GM12892 (cell line): ENCODE measurements around the gene CLCNKA.
"Not testable (repeated sequence)": the region's sequence is repeated elsewhere in the genome, so short reads cannot be mapped to it uniquely, and the experiment has no call there.

Source experiments
- DNase-seq: peaks from one replicate; pipeline ENCODE4 v3.0.0; 2011; ENCODE audit not compliant: insufficient read length
- FAIRE-seq: peaks from 2 replicates; lab custom pipeline; 2011; peaks lifted over from hg19 to GRCh38; lab: Jason Lieb, UNC
- POLR2A ChIP-seq: IDR thresholded peaks from 2 replicates; pipeline ENCODE4 v1.6.1; 2011; ENCODE audit warnings: low read depth, low read length, control low read depth
- POLR2AphosphoS5 ChIP-seq: IDR thresholded peaks from 2 replicates; pipeline ENCODE4 v1.6.1; 2011; ENCODE audit warnings: low read depth, low read length, control low read depth
- TAF1 ChIP-seq: IDR thresholded peaks from 2 replicates; pipeline ENCODE4 v1.6.1; 2011; ENCODE audit warnings: low read depth, mild to moderate bottlenecking, control low read depth, low read length, borderline replicate concordance

Gene CLCNKA

GRCh38 chr1:16015491-16015890 lies 6.3 kb upstream of the CLCNKA start:
- no peak for DNase-seq
- FAIRE-seq, result no peak
- TF ChIP-seq POLR2A (no peak), POLR2AphosphoS5 (no peak), TAF1 (no peak)

- FAIRE-seq (no peak), DNase-seq (no peak)
- TF ChIP-seq POLR2AphosphoS5 (no peak), POLR2A (no peak), TAF1 (no peak)
Observed at GRCh38 chr1:16015960-16016901, 5.6 kb upstream of the CLCNKA start.

DNA sequence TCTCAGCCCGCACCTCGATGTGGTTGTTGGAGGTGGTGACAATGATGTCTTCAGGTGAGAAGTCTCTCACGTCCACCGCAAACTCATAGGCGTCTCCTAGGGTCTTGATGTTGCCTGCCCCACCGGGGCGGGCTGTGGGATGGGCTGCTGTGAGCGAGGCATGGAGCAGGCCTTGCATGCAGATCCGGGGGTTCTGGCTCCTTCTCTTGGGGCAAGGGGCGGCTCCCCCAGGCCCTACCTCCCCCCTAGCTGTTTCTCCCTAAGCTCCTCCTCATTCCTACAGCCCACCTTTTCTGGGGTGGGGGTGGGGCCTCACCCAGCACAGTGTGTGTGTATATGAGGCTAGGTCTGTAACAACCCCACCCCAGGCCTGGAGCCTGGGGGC lies 4.8 kb upstream of the CLCNKA start:
- no peak for DNase-seq
- no peak for FAIRE-seq

DNA sequence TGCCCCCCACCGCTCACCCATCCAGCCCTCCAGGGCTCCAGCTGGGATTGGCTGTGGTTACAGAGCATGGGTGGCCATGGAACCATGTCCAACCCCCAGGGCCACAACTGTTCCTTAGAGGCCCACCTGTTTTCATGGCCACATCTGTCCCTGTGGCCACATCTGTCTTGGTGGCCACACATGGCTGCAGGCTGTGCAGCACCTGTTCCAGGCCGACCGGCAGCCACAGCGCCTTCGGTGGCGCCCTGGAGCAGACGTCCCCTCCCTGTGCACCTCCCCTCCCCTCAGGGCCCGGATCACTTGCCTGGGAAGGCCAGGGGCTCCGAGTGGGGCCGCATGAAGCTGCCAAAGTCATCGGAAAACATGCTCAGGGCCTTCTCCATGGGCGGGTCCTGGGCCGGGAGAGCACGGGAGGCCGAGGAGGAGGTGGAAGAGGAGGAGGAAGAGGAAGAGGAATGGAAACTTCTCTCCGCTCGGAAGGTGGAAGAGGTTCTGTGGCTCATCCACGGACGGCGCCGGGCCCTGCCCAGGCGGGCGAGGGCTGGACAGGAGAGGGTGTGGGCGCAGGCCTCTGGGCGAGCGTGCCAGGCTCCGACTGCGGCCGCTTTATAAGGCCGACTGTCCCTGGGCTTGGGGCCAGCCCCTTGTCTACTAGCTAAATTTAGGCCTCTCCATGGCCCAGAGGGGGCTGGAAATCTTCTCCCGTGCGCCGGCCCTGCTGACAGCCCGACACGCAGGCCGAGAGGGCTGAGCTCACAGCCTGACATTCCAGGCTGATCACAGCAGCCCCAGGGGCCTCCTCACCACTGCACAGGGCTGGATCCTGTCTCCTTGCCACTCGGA lies 4.2 kb upstream of the CLCNKA start, which contains the start of gene HSPB7:
HSPB7 (minus strand) TSS at position 583 of the 843 bp plus-strand sequence; CDS start at position 503, 80 bp downstream.
- TF ChIP-seq POLR2AphosphoS5 (no peak), POLR2A (no peak), TAF1 (no peak)
- DNase-seq (no peak), FAIRE-seq (no peak)

More for the DNA sequence above, 4.8 kb upstream of the CLCNKA start:
- no peak for TF ChIP-seq POLR2A
- TF ChIP-seq TAF1, result no peak
- no peak for TF ChIP-seq POLR2AphosphoS5

DNA sequence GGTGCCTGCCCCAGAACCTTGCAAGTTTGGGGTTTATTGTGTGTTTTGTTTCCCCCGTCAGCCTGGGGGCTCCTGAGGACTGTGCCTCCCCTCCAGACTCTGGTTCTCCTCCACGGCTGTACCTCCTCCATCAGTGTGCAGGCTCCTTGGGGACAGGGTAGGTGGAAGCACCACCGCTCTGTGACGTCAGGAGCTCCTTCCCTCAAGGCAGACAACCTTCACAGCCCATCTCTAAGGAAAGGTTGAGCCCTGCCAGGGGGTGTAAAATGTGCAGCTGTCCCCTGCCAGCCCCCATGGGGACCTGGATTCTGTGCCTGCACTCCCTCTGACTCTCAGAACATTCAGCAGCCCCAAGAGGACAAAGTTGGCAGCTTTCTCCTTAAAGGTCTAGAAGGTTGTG lies 3.5 kb upstream of the CLCNKA start:
- DNase-seq, result no peak
- FAIRE-seq, result peak; percentile 50
- no peak for TF ChIP-seq POLR2AphosphoS5
- TF ChIP-seq POLR2A, result no peak
- TF ChIP-seq TAF1, result no peak

GRCh38 chr1:16018749-16019643 lies 2.8 kb upstream of the CLCNKA start:
- no peak for DNase-seq
- TF ChIP-seq POLR2A (no peak), POLR2AphosphoS5 (no peak)
- FAIRE-seq, result no peak

DNA sequence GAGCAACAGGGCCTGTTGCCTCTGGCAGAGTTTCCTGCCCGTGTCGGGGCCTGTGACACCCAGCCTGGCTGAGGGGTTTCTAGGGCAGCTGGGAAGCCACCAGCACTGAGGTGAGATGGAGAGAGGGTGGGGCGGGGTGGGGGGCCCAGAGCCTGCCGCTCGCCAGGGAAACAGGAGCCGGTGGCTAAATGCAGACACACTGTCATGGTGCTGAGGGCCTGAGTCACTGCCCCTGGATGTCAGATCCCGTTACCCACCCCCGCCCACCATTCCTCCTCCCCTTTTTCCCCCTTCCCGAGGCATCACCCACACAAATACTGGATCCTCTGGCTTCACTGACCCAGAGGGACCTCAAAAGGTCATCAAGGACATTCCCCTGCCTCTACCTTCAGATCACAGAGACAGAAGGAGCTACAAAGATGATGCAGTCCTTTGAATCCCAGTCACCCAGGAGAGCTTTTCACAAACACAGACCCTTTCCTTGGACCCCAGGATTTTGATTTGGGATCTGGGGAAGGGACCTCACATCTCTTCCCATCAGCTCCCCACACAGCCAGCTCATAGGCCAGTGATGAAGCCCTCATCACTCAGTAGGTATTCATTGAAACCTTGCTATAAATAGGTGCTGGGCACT lies 2.1 kb upstream of the CLCNKA start:
- DNase-seq (no peak), FAIRE-seq (no peak)
- no peak for TF ChIP-seq TAF1
- TF ChIP-seq POLR2A, result no peak
- TF ChIP-seq POLR2AphosphoS5, result no peak

- TF ChIP-seq TAF1, result no peak
- no peak for TF ChIP-seq POLR2AphosphoS5
- no peak for FAIRE-seq
- DNase-seq, result no peak
Observed at GRCh38 chr1:16020325-16020724, 1.5 kb upstream of the CLCNKA start.

- not testable (repeated sequence) for DNase-seq, FAIRE-seq
Observed at GRCh38 chr1:16020878-16021277, 958 bp upstream of the CLCNKA start.

DNA sequence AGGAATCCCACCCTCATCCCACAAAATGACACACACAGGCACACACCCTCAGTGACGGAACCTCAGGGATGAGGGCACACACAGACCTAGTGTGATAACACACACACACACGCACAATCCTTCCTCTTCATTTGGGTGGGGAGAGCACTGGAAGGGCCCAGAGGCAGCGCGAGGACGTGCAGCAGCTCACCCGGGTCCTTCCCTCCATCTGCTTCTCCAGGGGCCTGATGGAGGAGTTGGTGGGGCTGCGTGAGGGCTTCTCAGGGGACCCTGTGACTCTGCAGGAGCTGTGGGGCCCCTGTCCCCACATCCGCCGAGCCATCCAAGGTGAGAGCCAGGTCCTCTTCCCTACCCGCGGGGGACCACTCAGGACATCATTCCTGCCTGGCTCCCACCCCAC lies 557 bp downstream of the CLCNKA start:
- TF ChIP-seq POLR2AphosphoS5, result no peak
- TF ChIP-seq POLR2A, result no peak
- no peak for TF ChIP-seq TAF1
- DNase-seq, result no peak
- no peak for FAIRE-seq

DNA sequence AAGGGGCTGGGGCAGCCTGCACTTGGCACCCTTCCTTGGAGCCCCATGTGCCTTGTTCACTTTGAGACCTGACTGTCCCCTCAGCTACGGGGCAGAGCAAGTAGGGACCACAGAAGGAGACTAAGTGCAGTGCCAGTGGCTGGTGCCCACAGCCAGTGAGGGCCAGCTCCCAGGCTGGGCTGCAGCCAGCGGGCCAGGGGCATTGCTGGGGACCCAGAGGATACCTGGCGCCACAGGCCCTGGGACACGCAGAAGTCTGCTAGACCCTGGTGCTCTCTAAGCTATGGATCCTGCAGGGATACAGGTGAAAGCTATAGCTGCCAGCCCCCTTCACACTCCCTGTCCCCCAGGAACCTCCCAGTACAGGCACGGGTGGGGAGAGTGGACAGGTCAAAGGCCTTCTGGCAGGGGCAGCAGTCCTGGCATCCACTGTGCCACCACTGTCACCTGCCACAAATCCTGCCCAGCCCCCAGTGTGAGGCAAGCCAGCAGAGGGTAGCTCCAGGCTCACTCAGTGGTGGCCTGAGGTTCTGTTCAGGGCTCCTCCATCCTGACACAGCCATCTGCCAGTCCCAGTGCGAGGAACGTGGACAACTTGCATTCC lies 1.3 kb downstream of the CLCNKA start:
- FAIRE-seq, result no peak
- TF ChIP-seq POLR2AphosphoS5, result no peak
- no peak for TF ChIP-seq TAF1
- no peak for TF ChIP-seq POLR2A
- DNase-seq, result no peak

DNA sequence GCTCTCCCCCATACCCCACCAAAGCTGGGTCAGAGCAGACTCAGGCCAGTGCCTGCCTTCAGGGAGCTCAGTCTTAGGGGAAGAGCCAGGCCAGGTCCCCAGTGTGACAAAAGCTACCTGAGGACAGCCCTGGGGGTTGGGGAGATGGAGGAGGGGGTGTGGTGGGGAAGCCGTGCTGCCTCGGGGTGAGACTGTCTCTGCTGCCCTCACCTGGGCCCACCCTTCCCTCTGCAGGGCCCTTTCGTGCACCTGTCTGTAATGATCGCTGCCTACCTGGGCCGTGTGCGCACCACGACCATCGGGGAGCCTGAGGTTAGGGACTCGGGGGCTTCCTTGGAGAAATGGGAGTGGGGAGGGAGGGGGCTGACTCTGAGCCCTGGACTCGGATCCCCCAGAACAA lies 4.5 kb downstream of the CLCNKA start:
- DNase-seq, FAIRE-seq: not testable (repeated sequence)
